ENCODE measurements around the gene PTPN1.

GRCh38 chr20:50493881-50494253, 16.3 kb upstream of the PTPN1 start:
- TF ChIP-seq CTCF (IDR thresholded peaks at IDR 0.05 in 8 of 11, conservative IDR thresholded peaks at IDR 0.05 in 3 of 11): no peak
- no peak for TF ChIP-seq POLR2AphosphoS5 (IDR thresholded peaks at IDR 0.05)
- TF ChIP-seq POLR2A (IDR thresholded peaks at IDR 0.05): no peak
